ENCODE results near the gene CENPA.

The CENPA gene

DNA sequence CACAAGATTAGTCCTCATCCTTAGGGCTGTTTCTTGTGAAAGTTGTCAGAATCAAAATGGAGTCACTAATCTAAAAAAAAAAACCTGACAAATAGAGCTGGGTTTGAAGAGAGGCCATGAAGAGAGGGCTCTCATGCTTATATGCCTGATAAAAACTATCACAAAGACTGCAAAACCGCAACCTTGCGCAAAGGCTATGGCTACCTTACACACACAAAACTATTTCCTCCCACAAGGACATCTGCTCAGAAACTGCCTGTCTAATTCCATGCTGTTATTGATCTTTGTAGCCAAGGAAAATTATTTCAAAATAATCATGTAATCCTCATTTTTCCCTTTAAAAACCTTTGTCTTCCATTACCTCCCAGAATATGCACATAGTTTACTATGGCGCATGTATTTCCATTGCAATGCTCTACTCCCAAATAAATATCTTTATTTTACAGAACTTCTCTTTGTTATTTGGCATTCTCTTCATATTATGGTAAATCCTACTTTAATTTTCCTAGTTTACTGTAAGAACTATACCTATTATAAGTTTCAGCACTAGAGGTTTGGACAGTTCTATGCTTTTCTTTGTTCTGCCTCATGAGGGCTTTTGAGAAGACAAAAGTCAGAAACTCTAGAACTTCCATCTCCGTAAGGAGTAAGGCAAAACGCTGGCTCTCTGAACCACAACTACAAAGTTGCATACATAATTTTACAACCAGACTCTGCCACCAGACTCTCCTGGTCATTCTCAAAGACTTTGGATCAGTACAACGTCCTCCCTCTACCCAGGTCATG is 52.5 kb downstream of the CENPA start:
- no peak for TF ChIP-seq ZFX (IDR thresholded peaks at IDR 0.05; ENCODE audit: borderline replicate concordance)
- TF ChIP-seq CTCF (IDR thresholded peaks at IDR 0.05): no peak
- H3K27ac ChIP-seq: no peak overlapping the region

- TF ChIP-seq ZFX (IDR thresholded peaks at IDR 0.05; ENCODE audit: borderline replicate concordance): no peak
- peak; percentile 26 for TF ChIP-seq CTCF (IDR thresholded peaks at IDR 0.05)
- H3K27ac ChIP-seq: no peak overlapping the region
Measured at GRCh38 chr2:26840937-26841610, 55.2 kb downstream of the CENPA start.

DNA sequence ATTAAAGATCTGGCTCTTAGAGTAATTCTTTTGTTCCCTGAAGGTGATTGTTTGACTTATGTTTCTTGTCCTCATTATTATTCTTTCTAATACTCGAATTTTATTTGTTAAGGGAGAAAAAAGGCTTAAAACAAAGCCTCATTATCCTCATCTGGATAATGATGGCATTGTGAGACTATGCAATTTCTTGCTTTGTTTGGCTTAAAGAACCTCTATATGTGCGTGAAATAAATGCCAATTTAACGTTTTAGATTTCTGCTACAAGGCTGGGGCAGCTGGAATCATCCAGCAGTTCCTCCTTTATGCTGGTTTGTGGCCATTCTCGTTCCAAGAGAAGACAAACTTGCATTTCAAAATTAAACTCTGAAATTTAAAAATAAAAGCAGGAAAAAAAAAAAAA is 57.2 kb downstream of the CENPA start:
- no peak for TF ChIP-seq CTCF (IDR thresholded peaks at IDR 0.05)
- no peak for TF ChIP-seq ZFX (IDR thresholded peaks at IDR 0.05; ENCODE audit: borderline replicate concordance)
- H3K27ac ChIP-seq: no peak overlapping the region

Measured in 22Rv1 (cell line).